ENCODE measurements around the gene KDM5D.

GRCh38 chrY:19742153-19742552 is 2.4 kb downstream of the KDM5D start:
- TF ChIP-seq ESRRA (CRISPR knock-in tag; IDR thresholded peaks at IDR 0.05; ENCODE audit: borderline replicate concordance) (no peak), TEAD4 (CRISPR knock-in tag; IDR thresholded peaks at IDR 0.05) (no peak), TEAD1 (CRISPR knock-in tag; IDR thresholded peaks at IDR 0.05) (no peak), CREM (CRISPR knock-in tag; IDR thresholded peaks at IDR 0.05) (no peak), CREB1 (CRISPR knock-in tag; IDR thresholded peaks at IDR 0.05) (no peak), ZBTB21 (CRISPR knock-in tag; IDR thresholded peaks at IDR 0.05; ENCODE audit: borderline replicate concordance) (no peak), ZNF512 (CRISPR knock-in tag; IDR thresholded peaks at IDR 0.05; ENCODE audit: borderline replicate concordance) (no peak), CTCF (IDR thresholded peaks at IDR 0.05) (no peak), NFYB (CRISPR knock-in tag; conservative IDR thresholded peaks at IDR 0.05; ENCODE audit: low read depth) (no peak), RELA (CRISPR knock-in tag; IDR thresholded peaks at IDR 0.05; ENCODE audit: borderline replicate concordance) (no peak), IRF1 (CRISPR knock-in tag; IDR thresholded peaks at IDR 0.05) (no peak), ATF3 (CRISPR knock-in tag; conservative IDR thresholded peaks at IDR 0.05) (no peak), E2F4 (CRISPR knock-in tag; IDR thresholded peaks at IDR 0.05; ENCODE audit: borderline replicate concordance, low read depth) (no peak), E2F1 (CRISPR knock-in tag; IDR thresholded peaks at IDR 0.05) (no peak)

All from WTC11 (cell line).